Thyroid gland (tissue), 4 donors: Measurements from ENCODE around the gene SPRED2. TPM values are rescaled to one million over a fixed set of nuclear protein-coding genes. Genes with fewer than 3 reads are reported as not detected.
"Not testable (repeated sequence)": the region's sequence is repeated elsewhere in the genome, so short reads cannot be mapped to it uniquely, and the experiment has no call there.

ENCODE experiments used
- DNase-seq, 2 donors: peaks; one replicate each; pipeline ENCODE4 v3.0.0-alpha.2; 2019
- H3K27ac ChIP-seq, 3 donors: fragments of 200-600 bp; sonication (generic); 1 replicate in 2 of 3; 2 replicates in 1 of 3; pipeline ENCODE4 v1.5.1; 2016 to 2019; ENCODE audit warnings: mild to moderate bottlenecking in 1 of 3, moderate library complexity in 1 of 3
- H3K27me3 ChIP-seq: fragments of 200-600 bp; sonication (generic); one replicate; pipeline ENCODE4 v1.5.1; 2019
- H3K36me3 ChIP-seq, 2 donors: fragments of 200-600 bp; sonication (generic); one replicate each; pipeline ENCODE4 v1.5.1; 2016 to 2019
- H3K4me1 ChIP-seq, 2 donors: fragments of 200-600 bp; sonication (generic); one replicate each; pipeline ENCODE4 v1.5.1; 2017 to 2019
- H3K4me3 ChIP-seq, 3 donors: fragments of 200-600 bp; sonication (generic); replicated peaks in 1 of 3; 1 replicate in 2 of 3; 2 replicates in 1 of 3; pipeline ENCODE4 v1.5.1; 2016; ENCODE audit warnings: mild to moderate bottlenecking in 1 of 3
- H3K9me3 ChIP-seq: fragments of 200-600 bp; sonication (generic); one replicate; pipeline ENCODE4 v1.5.1; 2017
- CTCF ChIP-seq, 6 experiments: fragments of 200-600 bp in 3 of 6; fragments of 450-650 bp in 3 of 6; sonication (generic) in 3 of 6; IDR thresholded peaks; one replicate each; pipeline ENCODE4 v1.5.1; 2016 to 2019; ENCODE audit warnings: antibody characterized with exemption in 6 of 6, mild to moderate bottlenecking in 2 of 6, inconsistent platforms in 1 of 6, moderate library complexity in 1 of 6
- POLR2A ChIP-seq, 2 donors: fragments of 450-650 bp; IDR thresholded peaks; one replicate each; pipeline ENCODE4 v1.6.1; 2017; ENCODE audit warnings: antibody characterized with exemption in 2 of 2, mild to moderate bottlenecking in 2 of 2, moderate library complexity in 1 of 2
- WGBS, 2 donors: methylation state at CpG; one replicate each; pipeline ENCODE4 v1.1.5; 2017; 5-methylcytosine and 5-hydroxymethylcytosine counted together
- intact Hi-C: fragments of 100-400 bp; cut with DNase I; formaldehyde crosslinking; loops from one replicate; pipeline ENCODE4 v1.15.1; 2023
- total RNA-seq, 4 donors: library from RNA; depleted of rRNA; stranded (reverse); fragments of >200 nt; gene quantifications; one replicate each; pipeline ENCODE4 v1.2.3, GENCODE V29; 2016

The SPRED2 gene
- total RNA-seq, 4 donors from 2014 or later = 18.8 to 44.0 (median 25.4) TPM

- H3K9me3 ChIP-seq = no peaks in the 10 kb centered on the region
- H3K4me1 ChIP-seq = peaks cover 22 to 39% of the 10 kb centered on the region in 2 donors
- no peak for DNase-seq
- peaks cover 6 to 7% of the 10 kb centered on the region in 2 donors for H3K36me3 ChIP-seq
- intact Hi-C loops = no loop called here
- H3K4me3 ChIP-seq = no peak overlapping the region
- TF ChIP-seq CTCF (IDR thresholded peaks at IDR 0.05) (no peak), POLR2A (IDR thresholded peaks at IDR 0.05) (no peak)
- no peaks in the 10 kb centered on the region for H3K27me3 ChIP-seq
- 90 to 100% methylated on average over 2 of the region's 2 CpGs for WGBS, 2 donors
- H3K27ac ChIP-seq = no peak overlapping the region
These were observed 111.5 kb downstream of the SPRED2 start for GRCh38 chr2:65320946-65321345.

GRCh38 chr2:65320042-65320725 lies 112.2 kb downstream of the SPRED2 start:
- 75% methylated on average over 9 of the region's 9 CpGs for WGBS, 2 donors
- H3K4me1 ChIP-seq = peaks cover 15 to 31% of the 10 kb centered on the region in 2 donors
- no peak for DNase-seq
- no peaks in the 10 kb centered on the region for H3K27me3 ChIP-seq
- peaks cover 7 to 15% of the 10 kb centered on the region in 2 donors for H3K36me3 ChIP-seq
- intact Hi-C loops = no loop called here
- H3K27ac ChIP-seq = no peak overlapping the region
- no peak overlapping the region for H3K4me3 ChIP-seq
- H3K9me3 ChIP-seq = no peaks in the 10 kb centered on the region
- no peak for TF ChIP-seq POLR2A (IDR thresholded peaks at IDR 0.05)
- no peak for TF ChIP-seq CTCF (IDR thresholded peaks at IDR 0.05)

GRCh38 chr2:65319674-65320041 lies 112.7 kb downstream of the SPRED2 start:
- Histone ChIP-seq H3K27me3 (no peaks in the 10 kb centered on the region), H3K36me3 (peaks cover 13 to 20% of the 10 kb centered on the region in 2 donors), H3K4me3 (no peak overlapping the region), H3K4me1 (peaks cover 9 to 26% of the 10 kb centered on the region in 2 donors), H3K9me3 (no peaks in the 10 kb centered on the region), H3K27ac (no peak overlapping the region)
- DNase-seq = no peak
- TF ChIP-seq CTCF (IDR thresholded peaks at IDR 0.05) (no peak), POLR2A (IDR thresholded peaks at IDR 0.05) (no peak)
- 100% methylated on average over 1 of the region's 1 CpG for WGBS, 2 donors
- intact Hi-C loops = no loop called here

GRCh38 chr2:65319072-65319673 lies 113.2 kb downstream of the SPRED2 start:
- intact Hi-C loops = no loop called here
- no peak for TF ChIP-seq CTCF (IDR thresholded peaks at IDR 0.05)
- TF ChIP-seq POLR2A (IDR thresholded peaks at IDR 0.05) = no peak
- 89 to 98% methylated on average over 5 of the region's 5 CpGs for WGBS, 2 donors
- Histone ChIP-seq H3K36me3 (peaks cover 18 to 20% of the 10 kb centered on the region in 2 donors), H3K9me3 (no peaks in the 10 kb centered on the region), H3K4me1 (peaks cover 5 to 21% of the 10 kb centered on the region in 2 donors), H3K27ac (no peak overlapping the region), H3K27me3 (no peaks in the 10 kb centered on the region), H3K4me3 (no peak overlapping the region)
- DNase-seq = no peak

GRCh38 chr2:65317841-65318240 lies 114.6 kb downstream of the SPRED2 start:
- WGBS, 2 donors = 90 to 93% methylated on average over 7 of the region's 7 CpGs
- Histone ChIP-seq H3K36me3 (peaks cover 27 to 28% of the 10 kb centered on the region in 2 donors), H3K4me1 (peaks cover 0 to 10% of the 10 kb centered on the region in 2 donors), H3K4me3 (no peak overlapping the region), H3K27ac (no peak overlapping the region), H3K27me3 (no peaks in the 10 kb centered on the region), H3K9me3 (no peaks in the 10 kb centered on the region)
- TF ChIP-seq POLR2A (IDR thresholded peaks at IDR 0.05) (no peak), CTCF (IDR thresholded peaks at IDR 0.05) (no peak)
- DNase-seq = no peak
- intact Hi-C loops = no loop called here

GRCh38 chr2:65317351-65317750 lies 115.0 kb downstream of the SPRED2 start:
- H3K27ac ChIP-seq, intact Hi-C loops: not testable (repeated sequence)
- 87 to 98% methylated on average over 6 to 7 of the region's 7 CpGs for WGBS, 2 donors

More at GRCh38 chr2:65317351-65317750, 115.0 kb downstream of the SPRED2 start:
- not testable (repeated sequence) for DNase-seq, H3K4me3 ChIP-seq, H3K4me1 ChIP-seq, H3K9me3 ChIP-seq, H3K27me3 ChIP-seq
- peaks cover 28 to 32% of the 10 kb centered on the region in 2 donors for H3K36me3 ChIP-seq
